Parathyroid adenoma (tissue), 2 donors: ENCODE results near the gene GIGYF1.

ENCODE experiments used
- H2AFZ ChIP-seq: fragments of 300-600 bp; sonication (generic); one replicate; pipeline ENCODE4 v1.7.0; 2017; ENCODE audit warnings: antibody characterized with exemption, mild to moderate bottlenecking
- H3K27ac ChIP-seq: fragments of 300-600 bp; sonication (generic); one replicate; pipeline ENCODE4 v1.7.0; 2017
- H3K27me3 ChIP-seq: fragments of 300-600 bp; sonication (generic); one replicate; pipeline ENCODE4 v1.7.0; 2017; ENCODE audit warnings: low read length; ENCODE audit not compliant: control insufficient read depth, insufficient read depth
- H3K36me3 ChIP-seq: fragments of 300-600 bp; sonication (generic); one replicate; pipeline ENCODE4 v1.7.0; 2017; ENCODE audit warnings: low read length; ENCODE audit not compliant: control insufficient read depth, insufficient read depth
- H3K4me1 ChIP-seq: fragments of 300-600 bp; sonication (generic); one replicate; pipeline ENCODE4 v1.7.0; 2017; ENCODE audit warnings: control low read depth
- H3K4me2 ChIP-seq: fragments of 300-600 bp; sonication (generic); one replicate; pipeline ENCODE4 v1.7.0; 2017; ENCODE audit warnings: low read length
- H3K4me3 ChIP-seq: fragments of 300-600 bp; sonication (generic); one replicate; pipeline ENCODE4 v1.7.0; 2017; ENCODE audit warnings: low read depth, low read length
- H3K79me2 ChIP-seq: fragments of 300-600 bp; sonication (generic); one replicate; pipeline ENCODE4 v1.7.0; 2017; ENCODE audit warnings: control low read depth
- H3K9ac ChIP-seq: fragments of 300-600 bp; sonication (generic); one replicate; pipeline ENCODE4 v1.7.0; 2017; ENCODE audit warnings: mild to moderate bottlenecking
- H3K9me3 ChIP-seq: fragments of 300-600 bp; sonication (generic); one replicate; pipeline ENCODE4 v1.7.0; 2017; ENCODE audit warnings: low read length; ENCODE audit not compliant: control insufficient read depth
- TF ChIP-seq, protein P1 (sequence below): fragments of 300-600 bp; sonication (generic); IDR thresholded peaks from one replicate; pipeline ENCODE4 v1.7.0; 2017; ENCODE audit warnings: antibody characterized with exemption, mild to moderate bottlenecking
- donor health status: primary hyperparathyroidism.

GIGYF1 gene

DNA sequence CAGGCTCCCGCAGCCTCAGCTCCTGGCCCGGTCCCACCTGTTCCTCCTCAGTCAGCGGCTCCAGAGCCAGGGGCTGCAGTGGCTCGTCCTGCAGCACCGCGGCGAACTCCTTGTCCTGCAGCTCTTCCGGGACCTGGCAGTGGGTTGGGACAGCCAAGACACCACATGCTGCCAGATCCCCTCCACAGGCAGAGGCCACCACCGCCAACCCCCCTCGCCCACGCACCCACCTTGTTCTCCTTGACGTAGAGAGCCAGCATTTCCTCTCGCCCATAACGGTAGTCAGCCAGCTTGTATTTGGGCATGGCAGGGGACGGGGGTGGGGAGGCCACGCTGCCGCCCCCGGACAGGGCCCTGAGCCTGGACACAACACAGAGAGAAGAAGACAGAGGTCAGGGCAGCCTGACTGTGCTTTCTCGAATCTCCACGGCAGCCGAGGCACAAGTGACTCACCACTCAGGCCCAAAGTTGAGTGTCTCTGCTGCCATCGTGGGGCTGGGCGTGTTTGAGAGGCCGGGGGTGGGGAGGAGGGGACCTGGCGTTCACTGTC is 6.2 kb downstream of the GIGYF1 start:
- Histone ChIP-seq H3K36me3 (no peaks in the 10 kb centered on the region), H3K27ac (no peak overlapping the region)
- TF ChIP-seq, protein P1, sequence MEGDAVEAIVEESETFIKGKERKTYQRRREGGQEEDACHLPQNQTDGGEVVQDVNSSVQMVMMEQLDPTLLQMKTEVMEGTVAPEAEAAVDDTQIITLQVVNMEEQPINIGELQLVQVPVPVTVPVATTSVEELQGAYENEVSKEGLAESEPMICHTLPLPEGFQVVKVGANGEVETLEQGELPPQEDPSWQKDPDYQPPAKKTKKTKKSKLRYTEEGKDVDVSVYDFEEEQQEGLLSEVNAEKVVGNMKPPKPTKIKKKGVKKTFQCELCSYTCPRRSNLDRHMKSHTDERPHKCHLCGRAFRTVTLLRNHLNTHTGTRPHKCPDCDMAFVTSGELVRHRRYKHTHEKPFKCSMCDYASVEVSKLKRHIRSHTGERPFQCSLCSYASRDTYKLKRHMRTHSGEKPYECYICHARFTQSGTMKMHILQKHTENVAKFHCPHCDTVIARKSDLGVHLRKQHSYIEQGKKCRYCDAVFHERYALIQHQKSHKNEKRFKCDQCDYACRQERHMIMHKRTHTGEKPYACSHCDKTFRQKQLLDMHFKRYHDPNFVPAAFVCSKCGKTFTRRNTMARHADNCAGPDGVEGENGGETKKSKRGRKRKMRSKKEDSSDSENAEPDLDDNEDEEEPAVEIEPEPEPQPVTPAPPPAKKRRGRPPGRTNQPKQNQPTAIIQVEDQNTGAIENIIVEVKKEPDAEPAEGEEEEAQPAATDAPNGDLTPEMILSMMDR = no peak

GRCh38 chr7:100687261-100687660 is 6.8 kb downstream of the GIGYF1 start:
- no peak overlapping the region for H3K4me2 ChIP-seq
- H3K36me3 ChIP-seq = no peaks in the 10 kb centered on the region
- H3K4me3 ChIP-seq = no peak overlapping the region
- peaks cover 10% of the 10 kb centered on the region for H3K4me1 ChIP-seq
- H3K27ac ChIP-seq = no peak overlapping the region
- no peak overlapping the region for H2AFZ ChIP-seq
- H3K9ac ChIP-seq = no peak overlapping the region
- H3K27me3 ChIP-seq = no peaks in the 10 kb centered on the region
- no peaks in the 10 kb centered on the region for H3K9me3 ChIP-seq
- H3K79me2 ChIP-seq = peaks cover 34% of the 10 kb centered on the region
- TF ChIP-seq, protein P1 = no peak

More for the DNA sequence above, 6.2 kb downstream of the GIGYF1 start:
- Histone ChIP-seq H2AFZ (no peak overlapping the region), H3K4me2 (no peak overlapping the region), H3K9me3 (no peaks in the 10 kb centered on the region), H3K9ac (no peak overlapping the region), H3K27me3 (no peaks in the 10 kb centered on the region), H3K4me3 (no peak overlapping the region), H3K79me2 (peaks cover 36% of the 10 kb centered on the region), H3K4me1 (peaks cover 16% of the 10 kb centered on the region)

- TF ChIP-seq, protein P1 = no peak
- H3K4me3 ChIP-seq = no peak overlapping the region
- H3K9me3 ChIP-seq = no peaks in the 10 kb centered on the region
- peaks cover 30% of the 10 kb centered on the region for H3K79me2 ChIP-seq
- H3K27me3 ChIP-seq = no peaks in the 10 kb centered on the region
- H3K4me1 ChIP-seq = peaks cover 6% of the 10 kb centered on the region
- H3K9ac ChIP-seq = no peak overlapping the region
- H3K4me2 ChIP-seq = no peak overlapping the region
- H3K36me3 ChIP-seq = no peaks in the 10 kb centered on the region
- H3K27ac ChIP-seq = no peak overlapping the region
- no peak overlapping the region for H2AFZ ChIP-seq
These were observed 7.2 kb downstream of the GIGYF1 start for GRCh38 chr7:100686822-100687211.

DNA sequence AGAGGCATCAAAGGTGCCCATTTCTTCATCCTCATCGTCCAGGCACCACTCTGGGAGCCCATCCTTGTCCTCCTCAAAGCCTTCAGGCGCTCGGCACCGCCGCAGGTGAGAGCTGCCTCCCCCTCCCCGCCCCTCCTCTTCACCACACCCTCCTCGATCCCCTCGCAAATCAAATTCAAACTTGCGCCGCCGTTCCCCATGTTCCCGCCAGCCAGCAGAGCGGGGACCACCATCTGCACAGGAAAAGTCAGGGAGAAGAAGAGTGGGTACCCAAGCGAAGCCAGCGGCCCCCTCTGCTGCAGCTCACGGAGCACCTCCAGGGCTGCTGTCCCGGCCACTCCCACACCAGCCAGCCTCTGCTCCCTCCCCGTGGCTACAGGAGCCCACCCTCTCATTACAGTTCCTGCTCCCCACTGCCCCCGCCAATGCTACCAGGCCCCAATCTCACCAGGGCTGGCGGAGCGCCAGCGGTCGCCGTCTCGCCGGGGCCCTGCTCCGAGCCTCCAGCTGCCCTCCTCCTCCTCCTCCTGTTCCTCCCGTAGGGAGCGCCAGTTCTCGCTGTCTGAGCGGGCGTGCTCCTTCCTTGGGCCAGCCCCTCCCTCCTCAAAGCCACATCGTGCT is 7.7 kb downstream of the GIGYF1 start:
- no peak overlapping the region for H2AFZ ChIP-seq
- H3K4me3 ChIP-seq = no peak overlapping the region
- peaks cover 6% of the 10 kb centered on the region for H3K4me1 ChIP-seq
- H3K27me3 ChIP-seq = no peaks in the 10 kb centered on the region
- H3K4me2 ChIP-seq = no peak overlapping the region
- no peaks in the 10 kb centered on the region for H3K9me3 ChIP-seq
- peaks cover 30% of the 10 kb centered on the region for H3K79me2 ChIP-seq
- H3K36me3 ChIP-seq = no peaks in the 10 kb centered on the region
- TF ChIP-seq, protein P1 = no peak
- H3K27ac ChIP-seq = no peak overlapping the region
- no peak overlapping the region for H3K9ac ChIP-seq

- no peak overlapping the region for H3K9ac ChIP-seq
- H3K9me3 ChIP-seq = no peaks in the 10 kb centered on the region
- H3K4me2 ChIP-seq = no peak overlapping the region
- H3K27me3 ChIP-seq = no peaks in the 10 kb centered on the region
- H3K79me2 ChIP-seq = peaks cover 24% of the 10 kb centered on the region
- H3K4me1 ChIP-seq = peaks cover 1% of the 10 kb centered on the region
- TF ChIP-seq, protein P1 = no peak
- H3K4me3 ChIP-seq = no peak overlapping the region
- no peak overlapping the region for H2AFZ ChIP-seq
- H3K27ac ChIP-seq = no peak overlapping the region
- no peaks in the 10 kb centered on the region for H3K36me3 ChIP-seq
These were observed 8.4 kb downstream of the GIGYF1 start for GRCh38 chr7:100685631-100686145.
